Hematopoietic multipotent progenitor cell treated with erythropoietin and hydrocortisone succinate and interleukin-3 and kit ligand, for 17 days (in vitro differentiated cells): Measurements from ENCODE around the gene GLRX5.
A peak's percentile ranks its signal among the peaks of the same experiment; 100 is the strongest.
"Not testable (repeated sequence)": the region's sequence is repeated elsewhere in the genome, so short reads cannot be mapped to it uniquely, and the experiment has no call there.

Source experiments
- DNase-seq: peaks from one replicate; pipeline ENCODE4 v3.0.0-alpha.2; 2015; ENCODE audit warnings: low spot score

GLRX5 gene

GRCh38 chr14:95499354-95499750 is 35.5 kb upstream of the GLRX5 start:
- no peak for DNase-seq

GRCh38 chr14:95500201-95500681 is 34.6 kb upstream of the GLRX5 start:
- no peak for DNase-seq

DNA sequence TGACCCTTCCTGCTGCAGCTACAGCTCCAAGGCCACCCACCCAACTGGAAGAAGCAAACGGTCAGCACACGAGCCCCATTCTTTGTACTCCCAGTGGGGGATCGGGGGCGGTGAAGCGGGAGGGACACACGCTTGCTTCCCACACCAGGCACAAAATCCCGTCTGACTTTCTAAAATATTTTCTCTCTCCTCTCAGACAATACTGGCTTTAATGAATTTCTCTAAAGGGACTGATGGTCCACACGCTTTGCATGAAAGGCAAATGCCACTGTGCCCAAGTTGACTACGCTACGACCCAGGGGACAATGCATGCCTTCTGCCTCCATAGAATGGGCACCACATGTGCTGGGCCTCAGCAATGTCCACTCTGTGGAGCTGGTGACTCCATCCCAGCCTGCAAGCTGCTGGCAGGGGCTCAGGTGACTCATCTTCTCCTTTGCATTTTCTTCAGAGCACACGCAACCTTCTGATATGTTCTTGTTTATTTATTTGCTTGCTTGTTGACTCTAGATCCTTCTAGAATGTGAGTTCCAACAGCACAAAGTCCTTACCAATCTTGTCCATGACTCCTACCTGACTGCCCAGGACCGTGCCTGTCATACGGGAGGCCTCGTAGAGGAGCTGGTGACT is 34.0 kb upstream of the GLRX5 start:
- DNase-seq, result peak; percentile 59

DNA sequence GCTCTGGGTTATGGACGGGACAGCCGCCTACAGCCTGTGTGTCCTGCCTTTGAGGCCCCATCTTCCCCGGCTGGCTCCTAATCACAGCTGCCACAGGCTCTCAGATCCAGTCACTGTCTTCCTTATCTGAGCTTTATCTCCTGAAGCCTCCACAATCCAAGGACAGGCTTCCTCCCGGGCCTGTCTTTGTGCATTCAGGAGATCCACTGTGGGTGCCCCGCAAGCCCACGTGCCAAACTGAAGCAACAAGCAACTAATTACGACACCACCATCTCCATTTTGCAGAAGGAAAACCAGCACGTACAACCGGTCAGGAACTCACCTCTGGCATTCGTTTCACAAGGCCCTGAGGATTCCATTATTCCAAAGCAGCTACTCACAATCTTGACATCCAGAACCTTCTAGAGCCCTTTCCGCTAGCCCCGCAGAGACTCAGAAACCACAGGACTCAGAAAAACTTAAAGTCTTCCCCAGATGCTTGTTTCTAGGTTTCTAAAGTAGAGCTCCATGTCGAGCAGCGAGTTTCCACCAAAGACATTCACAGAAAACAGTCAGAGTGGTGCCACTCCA is 32.4 kb upstream of the GLRX5 start:
- no peak for DNase-seq

DNA sequence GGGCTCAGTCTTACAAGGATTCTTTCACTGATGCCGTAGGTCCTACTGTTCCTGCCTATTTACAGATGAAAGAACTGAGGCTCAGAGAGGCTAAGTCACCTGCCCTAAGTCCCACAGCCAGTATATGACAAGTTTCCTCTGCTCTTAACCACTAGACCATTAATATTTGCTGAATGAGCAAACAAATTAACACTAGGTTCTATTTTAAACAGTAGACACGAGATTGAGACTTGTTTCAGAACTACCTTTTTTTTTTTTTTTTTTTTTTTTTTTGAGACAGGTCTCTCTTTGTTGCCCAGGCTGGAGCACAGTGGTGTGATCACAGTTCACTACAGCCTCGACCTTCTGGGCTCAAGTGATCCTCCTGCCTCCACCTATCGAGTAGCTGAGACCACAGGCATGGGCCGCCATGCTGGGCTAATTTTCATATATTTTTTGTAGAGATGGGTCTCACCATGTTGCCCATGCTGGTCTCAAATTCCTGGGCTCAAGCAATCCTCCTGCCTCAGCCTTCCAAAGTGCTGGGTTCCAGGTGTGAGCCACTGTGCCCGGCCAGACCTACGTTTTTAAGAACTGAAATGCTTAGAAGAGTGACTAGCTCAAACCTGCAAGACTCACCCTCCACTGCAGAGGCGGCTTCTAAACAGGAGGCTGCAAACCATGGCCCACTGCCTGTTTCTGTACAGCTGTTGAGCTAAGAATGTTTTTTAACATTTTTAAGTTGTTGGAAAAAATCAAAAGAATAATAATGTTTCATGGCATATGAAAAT is 31.3 kb upstream of the GLRX5 start:
- DNase-seq, result no peak

DNA sequence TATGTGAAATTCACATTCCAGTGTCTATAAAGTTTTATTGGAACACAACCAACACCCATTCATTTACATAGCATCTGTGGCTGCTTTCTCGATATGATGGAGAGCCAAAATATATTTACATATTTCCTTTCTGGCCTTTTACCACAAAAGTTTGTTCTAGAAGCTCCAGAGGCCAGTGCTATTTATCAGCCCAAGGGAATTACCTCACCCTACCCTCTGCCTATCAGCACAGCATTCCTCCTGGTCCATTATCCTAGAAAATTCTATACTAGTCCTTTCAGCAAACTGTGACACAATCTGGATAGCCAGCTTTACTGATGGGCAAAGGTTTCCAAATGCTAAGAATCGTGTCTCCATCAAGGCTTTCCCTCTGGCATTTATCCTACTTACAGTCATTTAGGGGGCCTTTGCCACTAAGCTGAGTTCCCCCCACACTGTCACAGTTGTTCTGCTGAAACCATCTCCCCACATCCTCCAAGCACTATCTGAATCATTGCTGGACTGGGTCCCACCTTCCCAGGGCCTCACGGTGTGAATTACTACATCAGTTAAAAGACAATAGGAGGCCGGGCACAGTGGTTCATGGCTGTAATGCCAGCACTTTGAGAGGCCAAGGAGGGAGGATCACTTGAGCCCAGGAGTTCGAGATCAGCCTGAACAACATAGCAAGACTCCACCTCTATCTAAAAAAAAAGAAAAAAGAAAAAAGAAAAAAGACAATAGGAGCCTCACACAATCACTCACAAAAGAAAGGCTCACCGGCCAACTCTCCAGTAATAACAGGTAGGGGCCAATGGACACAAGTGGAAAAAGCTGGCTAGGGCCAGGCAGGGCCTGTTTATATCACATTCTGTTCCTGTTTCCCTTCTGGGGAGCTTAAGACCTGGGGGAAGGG is 30.5 kb upstream of the GLRX5 start:
- DNase-seq, result no peak

DNA sequence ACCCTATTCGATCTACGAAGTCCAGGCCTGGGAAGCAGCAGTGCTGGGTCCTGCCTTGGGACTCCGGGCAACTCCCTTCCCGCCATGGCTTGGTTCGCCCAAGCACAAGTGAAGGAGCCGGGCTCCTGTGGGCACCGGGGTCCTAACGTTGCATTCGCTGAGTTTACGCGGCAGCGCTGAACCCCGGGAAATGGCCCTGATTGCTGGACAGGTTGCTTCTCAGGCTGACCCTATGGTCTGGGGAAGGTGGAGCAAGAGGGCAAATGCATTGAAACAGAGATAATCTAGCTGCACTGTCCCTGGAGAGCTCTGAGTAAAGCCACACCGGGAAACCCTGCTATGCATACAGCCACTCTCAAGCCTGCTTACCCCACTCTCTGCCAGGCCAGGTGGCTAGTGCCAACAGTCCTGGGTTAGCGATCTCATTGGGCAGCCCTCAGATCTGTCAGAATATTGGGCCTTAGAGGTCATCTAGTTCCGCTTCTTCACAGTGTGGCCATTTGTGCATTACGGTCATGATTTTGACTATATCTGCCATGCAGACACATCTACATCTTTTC is 29.7 kb upstream of the GLRX5 start:
- DNase-seq, result no peak

GRCh38 chr14:95507174-95507573 is 27.7 kb upstream of the GLRX5 start:
- peak; percentile 64 for DNase-seq

DNA sequence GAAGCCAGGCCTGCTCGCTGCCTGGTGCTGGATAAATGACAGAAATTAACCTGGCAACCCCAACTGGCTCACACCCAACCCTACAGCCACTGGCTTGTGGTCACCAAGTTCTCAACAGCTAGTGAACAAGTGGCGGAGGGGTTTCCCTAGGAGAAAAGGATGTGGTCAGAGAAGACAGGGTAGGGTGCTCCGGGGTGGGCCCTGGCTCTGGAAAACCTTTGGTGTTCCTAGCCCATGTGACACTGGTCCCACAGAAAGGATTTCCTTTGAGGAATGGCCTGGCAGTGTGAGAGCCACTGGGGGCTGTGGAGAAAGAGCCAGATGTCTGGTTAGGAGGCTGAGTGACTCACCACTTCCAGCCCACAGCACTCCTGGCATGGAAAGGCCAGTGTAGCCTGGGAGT is 27.1 kb upstream of the GLRX5 start:
- peak; percentile 33 for DNase-seq

GRCh38 chr14:95508377-95508776 is 26.5 kb upstream of the GLRX5 start:
- DNase-seq, result no peak

DNA sequence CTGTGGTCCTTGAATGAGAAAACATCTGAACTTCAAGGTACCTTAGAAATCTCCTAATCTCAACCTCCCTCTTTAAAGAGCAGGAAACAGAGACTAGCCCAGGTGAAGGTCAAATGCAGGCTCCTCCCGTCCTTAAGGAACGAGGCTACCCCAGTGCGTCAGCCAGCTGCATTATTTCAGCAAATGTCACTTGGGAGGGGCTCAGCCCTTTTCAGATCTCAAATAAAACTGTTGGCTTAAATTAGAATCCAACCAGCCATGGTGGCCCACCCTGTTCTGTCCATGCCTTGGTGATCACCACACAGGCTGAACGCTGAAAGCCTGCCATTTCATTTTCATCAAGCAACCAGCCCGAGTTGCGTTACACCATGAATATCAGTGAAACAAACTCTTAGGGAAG is 25.4 kb upstream of the GLRX5 start:
- DNase-seq, result no peak

- not testable (repeated sequence) for DNase-seq
Measured at GRCh38 chr14:95510344-95510743, 24.5 kb upstream of the GLRX5 start.

DNA sequence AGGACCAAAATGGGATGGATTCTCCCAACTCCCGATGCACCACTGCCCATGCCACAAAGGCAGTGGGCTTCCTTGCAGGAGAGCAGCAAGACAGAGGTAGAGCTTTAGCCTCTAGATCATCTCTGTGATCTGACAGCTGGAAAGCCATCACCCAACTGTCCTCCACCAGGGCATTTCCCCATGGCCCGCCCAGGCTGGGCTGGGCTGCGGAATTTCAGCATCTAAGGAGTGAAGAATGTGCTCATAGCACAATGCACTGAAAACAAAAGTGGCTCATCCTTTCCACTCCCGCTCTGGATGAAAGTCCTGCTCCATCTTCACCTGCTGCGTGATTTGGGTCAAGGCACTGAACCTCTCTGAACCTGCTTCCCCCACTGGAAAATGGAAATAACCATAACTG is 24.0 kb upstream of the GLRX5 start:
- no peak for DNase-seq

DNA sequence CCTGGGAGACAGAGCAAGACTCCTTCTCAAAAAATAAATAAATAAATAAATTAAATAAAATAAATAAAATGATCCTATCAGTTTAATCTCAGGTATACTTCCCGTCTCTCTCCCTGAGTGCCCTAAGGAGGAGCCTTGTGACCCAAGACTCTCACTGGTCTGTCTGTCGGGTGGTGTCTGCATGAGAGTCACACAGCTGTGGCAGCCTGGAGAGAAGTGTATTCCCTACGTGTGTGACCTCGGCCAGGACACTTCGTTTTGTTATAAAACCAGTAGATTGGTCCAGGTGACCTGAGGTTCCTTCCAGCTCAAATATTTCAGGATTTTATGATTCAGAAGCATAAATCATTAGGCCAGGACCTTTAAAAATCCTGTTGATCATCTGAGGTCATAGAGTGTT is 23.2 kb upstream of the GLRX5 start:
- DNase-seq, result no peak

DNA sequence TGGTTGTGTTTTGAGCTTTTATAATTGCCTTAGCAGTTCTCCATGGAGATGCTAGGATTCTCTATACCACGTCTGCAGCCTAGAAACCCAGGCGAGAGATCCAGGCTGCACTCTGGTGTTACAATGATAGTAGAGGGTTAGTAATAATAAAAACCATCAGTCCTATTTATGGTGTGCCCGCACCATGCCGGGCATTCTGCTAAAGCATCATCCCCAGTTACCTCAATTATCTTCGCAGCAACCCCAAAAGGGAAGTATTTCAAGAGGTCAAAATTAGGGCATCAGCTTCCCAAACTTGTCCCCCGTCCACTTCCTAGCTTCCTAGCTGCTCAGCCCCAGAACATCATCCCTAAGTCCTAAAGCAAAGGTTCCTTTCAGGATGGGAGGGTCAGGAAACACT is 21.6 kb upstream of the GLRX5 start:
- no peak for DNase-seq

DNA sequence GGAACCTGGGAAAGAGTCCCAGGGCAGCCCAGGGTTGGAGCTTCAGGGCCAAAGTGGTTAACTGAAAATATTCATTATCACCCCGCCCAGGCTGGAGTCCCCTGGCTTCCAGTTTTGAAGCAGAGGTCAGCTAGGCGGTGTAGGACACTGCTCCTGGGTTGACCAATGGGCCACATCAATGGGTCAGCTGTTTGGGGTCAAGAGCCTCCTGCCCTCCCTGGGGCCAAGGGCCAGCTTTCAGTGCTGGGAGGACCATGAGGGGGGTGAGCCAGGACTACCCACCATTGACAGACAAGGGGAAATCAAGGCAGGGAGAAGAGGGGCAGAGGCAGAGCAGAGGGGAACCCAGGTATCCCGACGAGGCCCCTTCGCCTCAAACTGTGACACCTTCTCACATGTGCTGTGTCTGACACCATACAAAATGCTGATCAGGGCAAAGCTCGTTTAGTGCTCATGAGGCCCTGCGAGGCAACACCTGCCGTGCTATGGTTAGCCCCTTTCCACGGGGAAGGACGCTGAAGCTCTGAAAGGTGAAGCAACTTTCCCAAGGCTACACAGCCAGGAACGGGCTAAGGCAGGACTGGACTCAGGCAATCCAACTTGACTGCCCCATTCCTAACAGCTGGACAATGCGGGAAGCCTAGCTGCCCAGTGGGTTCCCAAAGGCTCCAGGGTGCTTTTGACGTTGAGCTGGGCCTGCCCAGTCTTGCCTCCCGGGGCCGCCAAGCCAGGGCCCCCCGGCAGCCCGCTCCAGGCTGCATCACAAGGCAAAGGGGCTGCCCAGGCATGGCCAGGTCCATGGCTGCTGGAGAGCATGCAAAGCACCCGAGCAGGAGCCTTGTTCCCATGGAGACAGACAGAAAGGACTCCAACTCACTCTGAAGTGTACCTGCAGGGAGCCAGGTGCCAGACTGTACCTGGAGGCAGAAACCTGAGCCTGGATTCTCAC is 20.4 kb upstream of the GLRX5 start:
- no peak for DNase-seq

- DNase-seq, result peak; percentile 58
Measured at GRCh38 chr14:95515080-95515489, 19.8 kb upstream of the GLRX5 start.

DNA sequence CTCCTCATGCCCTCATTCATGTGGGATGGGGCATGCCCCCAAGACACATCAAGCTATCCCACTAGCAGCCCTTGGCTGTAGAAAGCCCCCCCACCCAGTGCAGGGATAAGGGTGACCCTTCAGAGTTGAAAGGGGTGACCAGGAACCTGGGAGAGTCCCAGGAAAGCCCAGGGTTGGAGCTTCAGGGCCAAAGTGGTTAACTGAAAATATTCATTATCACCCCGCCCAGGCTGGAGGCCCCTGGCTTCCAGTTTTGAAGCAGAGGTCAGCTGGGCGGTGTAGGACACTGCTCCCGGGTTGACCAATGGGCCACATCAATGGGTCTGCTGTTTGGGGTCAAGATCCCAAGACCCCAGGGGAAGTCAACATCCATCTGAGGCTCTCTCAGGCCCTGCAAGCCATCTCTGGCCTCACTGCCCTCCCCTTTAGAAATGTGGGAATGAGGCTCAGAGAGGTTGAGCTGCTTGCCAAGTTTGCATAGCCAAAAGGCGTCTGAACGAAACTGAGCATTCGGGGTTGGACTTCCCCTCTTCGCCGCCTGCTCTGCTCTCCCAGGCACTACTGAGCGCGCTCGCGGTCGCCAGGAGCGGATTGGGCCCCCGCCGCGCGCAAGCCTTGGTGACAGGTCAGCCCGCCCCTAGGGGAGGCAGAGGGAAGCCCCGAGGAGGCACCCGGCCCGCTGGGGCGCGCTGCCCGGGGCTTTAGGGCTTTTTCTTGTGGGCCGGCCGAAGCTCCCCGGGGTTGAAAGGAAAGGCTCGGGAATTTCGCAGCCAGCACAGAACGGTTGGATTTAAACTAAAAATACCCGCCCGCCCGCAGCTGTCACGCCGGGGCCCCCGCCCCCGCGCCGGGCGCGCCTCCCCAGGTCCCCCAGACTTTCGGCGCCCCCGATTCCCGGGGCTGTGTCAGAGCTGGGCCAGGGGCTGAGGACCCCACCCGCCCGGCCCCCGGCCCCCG is 19.0 kb upstream of the GLRX5 start:
- peak; percentile 80 for DNase-seq

DNA sequence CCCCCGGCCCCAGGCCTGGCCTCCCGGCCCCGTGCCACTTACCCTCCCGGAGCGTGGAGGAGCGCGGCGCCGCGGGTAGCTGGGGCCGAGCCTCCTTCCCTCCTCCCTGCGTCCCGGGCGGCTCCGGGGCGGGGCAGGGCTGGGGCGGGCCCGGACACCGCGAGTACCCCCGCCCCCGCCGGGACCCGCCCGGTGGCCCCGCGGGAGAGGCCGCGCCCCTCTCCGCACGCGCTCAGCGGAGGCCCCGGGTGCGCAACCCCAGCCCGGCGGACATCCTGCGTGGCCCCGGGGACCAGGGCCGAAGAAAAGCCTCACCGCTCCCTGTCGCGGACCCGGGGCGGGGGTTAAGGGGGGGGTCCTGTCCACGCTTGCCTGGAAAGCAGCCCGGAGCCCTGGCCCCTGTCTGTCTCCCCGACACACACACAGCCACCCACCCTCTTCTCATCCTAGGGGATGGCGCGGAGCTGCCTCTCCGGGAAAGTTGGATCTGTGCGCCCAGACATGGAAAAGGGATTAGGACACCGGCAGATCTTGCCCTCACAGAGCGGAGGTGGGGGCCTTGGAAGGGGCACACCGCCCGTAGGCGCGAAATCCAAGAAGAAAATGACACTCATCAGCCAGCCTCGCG is 18.2 kb upstream of the GLRX5 start, which contains the start of gene SYNE3:
SYNE3 (minus strand) TSS at position 97 of the 628 bp plus-strand sequence. CDS start 40,829 bp downstream, outside the sequence.
- DNase-seq, result peak; percentile 79
